Measurements from ENCODE around the gene SOX10.

The SOX10 gene

GRCh38 chr22:37926771-37927636 lies 57.4 kb downstream of the SOX10 start:
- no peak overlapping the region for H3K27ac ChIP-seq (ENCODE audit: low read depth, low read length)
- H3K4ac ChIP-seq (ENCODE audit: low read depth, low read length): peak overlapping the region; percentile 22
- no peak overlapping the region for H2BK12ac ChIP-seq (ENCODE audit: low read length)
- H3K4me2 ChIP-seq (ENCODE audit: low read length): no peak overlapping the region
- WGBS (ENCODE audit: extremely low coverage, insufficient coverage, insufficient read length): no CpG with 5 or more reads among the region's 32 CpGs
- no peaks in the 10 kb centered on the region for H3K4me1 ChIP-seq (ENCODE audit: control insufficient read depth in 1 of 2, insufficient read depth in 2 of 2, low read length in 2 of 2)
- H3K36me3 ChIP-seq (ENCODE audit: control insufficient read depth in 1 of 2, insufficient read depth in 2 of 2, low read length in 2 of 2): peaks cover 91% of the 10 kb centered on the region in 2 experiments
- H3K79me1 ChIP-seq (ENCODE audit: low read length): no peaks in the 10 kb centered on the region
- H3K23ac ChIP-seq (ENCODE audit: low read length): no peak overlapping the region
- no peak for DNase-seq
- no peak overlapping the region for H4K8ac ChIP-seq (ENCODE audit: low read depth, low read length)
- no peak overlapping the region for H3K18ac ChIP-seq (ENCODE audit: low read length)
- H3K4me3 ChIP-seq (ENCODE audit: low read depth, low read length): no peak overlapping the region
- no peak overlapping the region for H2AK5ac ChIP-seq (ENCODE audit: low read length)
- H2BK5ac ChIP-seq (ENCODE audit: low read depth, low read length, poor library complexity): no peak overlapping the region
- no peak overlapping the region for H3K9ac ChIP-seq (ENCODE audit: low read length)
- H3K27me3 ChIP-seq (ENCODE audit: insufficient read depth, low read length): no peaks in the 10 kb centered on the region
- no peak overlapping the region for H2BK120ac ChIP-seq (ENCODE audit: insufficient read depth, low read length, poor library complexity)
- H3K79me2 ChIP-seq (ENCODE audit: control insufficient read depth, insufficient read depth, low read length, poor library complexity): no peaks in the 10 kb centered on the region
- no peak overlapping the region for H4K91ac ChIP-seq (ENCODE audit: low read depth, low read length)
- no peak overlapping the region for H3K14ac ChIP-seq (ENCODE audit: low read length)
- no peaks in the 10 kb centered on the region for H3K9me3 ChIP-seq (ENCODE audit: insufficient read depth, low read depth, low read length)
- H2AFZ ChIP-seq (ENCODE audit: insufficient read depth, low read length, poor library complexity): no peak overlapping the region
- no peak overlapping the region for H4K12ac ChIP-seq (ENCODE audit: low read depth, low read length)

GRCh38 chr22:37926358-37926757 lies 58.0 kb downstream of the SOX10 start:
- no peak overlapping the region for H2AFZ ChIP-seq (ENCODE audit: insufficient read depth, low read length, poor library complexity)
- no peak overlapping the region for H3K18ac ChIP-seq (ENCODE audit: low read length)
- no peak overlapping the region for H2AK5ac ChIP-seq (ENCODE audit: low read length)
- H4K91ac ChIP-seq (ENCODE audit: low read depth, low read length): no peak overlapping the region
- no peak overlapping the region for H2BK12ac ChIP-seq (ENCODE audit: low read length)
- no peak overlapping the region for H3K23ac ChIP-seq (ENCODE audit: low read length)
- no peak overlapping the region for H4K8ac ChIP-seq (ENCODE audit: low read depth, low read length)
- no peak overlapping the region for H3K9ac ChIP-seq (ENCODE audit: low read length)
- no peaks in the 10 kb centered on the region for H3K9me3 ChIP-seq (ENCODE audit: insufficient read depth, low read depth, low read length)
- no peak overlapping the region for H3K27ac ChIP-seq (ENCODE audit: low read depth, low read length)
- H3K4me3 ChIP-seq (ENCODE audit: low read depth, low read length): no peak overlapping the region
- no peaks in the 10 kb centered on the region for H3K4me1 ChIP-seq (ENCODE audit: control insufficient read depth in 1 of 2, insufficient read depth in 2 of 2, low read length in 2 of 2)
- H3K27me3 ChIP-seq (ENCODE audit: insufficient read depth, low read length): no peaks in the 10 kb centered on the region
- peaks cover 90 to 91% of the 10 kb centered on the region in 2 experiments for H3K36me3 ChIP-seq (ENCODE audit: control insufficient read depth in 1 of 2, insufficient read depth in 2 of 2, low read length in 2 of 2)
- no peaks in the 10 kb centered on the region for H3K79me2 ChIP-seq (ENCODE audit: control insufficient read depth, insufficient read depth, low read length, poor library complexity)
- DNase-seq: no peak
- no peak overlapping the region for H3K14ac ChIP-seq (ENCODE audit: low read length)
- no peak overlapping the region for H4K12ac ChIP-seq (ENCODE audit: low read depth, low read length)
- no peak overlapping the region for H3K4ac ChIP-seq (ENCODE audit: low read depth, low read length)
- no peak overlapping the region for H2BK5ac ChIP-seq (ENCODE audit: low read depth, low read length, poor library complexity)
- no CpG with 5 or more reads among the region's 7 CpGs for WGBS (ENCODE audit: extremely low coverage, insufficient coverage, insufficient read length)
- no peak overlapping the region for H3K4me2 ChIP-seq (ENCODE audit: low read length)
- no peaks in the 10 kb centered on the region for H3K79me1 ChIP-seq (ENCODE audit: low read length)
- H2BK120ac ChIP-seq (ENCODE audit: insufficient read depth, low read length, poor library complexity): no peak overlapping the region

- H3K18ac ChIP-seq (ENCODE audit: low read length): no peak overlapping the region
- no peak overlapping the region for H2AFZ ChIP-seq (ENCODE audit: insufficient read depth, low read length, poor library complexity)
- no peak overlapping the region for H2BK12ac ChIP-seq (ENCODE audit: low read length)
- peak overlapping the region; percentile 2 for H3K4ac ChIP-seq (ENCODE audit: low read depth, low read length)
- H3K23ac ChIP-seq (ENCODE audit: low read length): no peak overlapping the region
- no peak overlapping the region for H4K12ac ChIP-seq (ENCODE audit: low read depth, low read length)
- no peaks in the 10 kb centered on the region for H3K27me3 ChIP-seq (ENCODE audit: insufficient read depth, low read length)
- H3K4me3 ChIP-seq (ENCODE audit: low read depth, low read length): no peak overlapping the region
- DNase-seq: no peak
- H2BK5ac ChIP-seq (ENCODE audit: low read depth, low read length, poor library complexity): no peak overlapping the region
- H3K14ac ChIP-seq (ENCODE audit: low read length): no peak overlapping the region
- H4K91ac ChIP-seq (ENCODE audit: low read depth, low read length): no peak overlapping the region
- H4K8ac ChIP-seq (ENCODE audit: low read depth, low read length): no peak overlapping the region
- no peak overlapping the region for H3K9ac ChIP-seq (ENCODE audit: low read length)
- no CpG with 5 or more reads among the region's 15 CpGs for WGBS (ENCODE audit: extremely low coverage, insufficient coverage, insufficient read length)
- H3K27ac ChIP-seq (ENCODE audit: low read depth, low read length): no peak overlapping the region
- H2AK5ac ChIP-seq (ENCODE audit: low read length): no peak overlapping the region
- no peaks in the 10 kb centered on the region for H3K9me3 ChIP-seq (ENCODE audit: insufficient read depth, low read depth, low read length)
- no peaks in the 10 kb centered on the region for H3K79me1 ChIP-seq (ENCODE audit: low read length)
- no peak overlapping the region for H3K4me2 ChIP-seq (ENCODE audit: low read length)
- H3K79me2 ChIP-seq (ENCODE audit: control insufficient read depth, insufficient read depth, low read length, poor library complexity): no peaks in the 10 kb centered on the region
- H3K4me1 ChIP-seq (ENCODE audit: control insufficient read depth in 1 of 2, insufficient read depth in 2 of 2, low read length in 2 of 2): no peaks in the 10 kb centered on the region
- H2BK120ac ChIP-seq (ENCODE audit: insufficient read depth, low read length, poor library complexity): no peak overlapping the region
- peaks cover 88 to 91% of the 10 kb centered on the region in 2 experiments for H3K36me3 ChIP-seq (ENCODE audit: control insufficient read depth in 1 of 2, insufficient read depth in 2 of 2, low read length in 2 of 2)
Measured at GRCh38 chr22:37925767-37926166, 58.6 kb downstream of the SOX10 start.

- H4K91ac ChIP-seq (ENCODE audit: low read depth, low read length): no peak overlapping the region
- no peak overlapping the region for H2BK12ac ChIP-seq (ENCODE audit: low read length)
- no CpG with 5 or more reads among the region's 3 CpGs for WGBS (ENCODE audit: extremely low coverage, insufficient coverage, insufficient read length)
- peaks cover 87 to 88% of the 10 kb centered on the region in 2 experiments for H3K36me3 ChIP-seq (ENCODE audit: control insufficient read depth in 1 of 2, insufficient read depth in 2 of 2, low read length in 2 of 2)
- H3K18ac ChIP-seq (ENCODE audit: low read length): no peak overlapping the region
- no peak for DNase-seq
- no peak overlapping the region for H3K14ac ChIP-seq (ENCODE audit: low read length)
- H4K8ac ChIP-seq (ENCODE audit: low read depth, low read length): no peak overlapping the region
- H3K4me1 ChIP-seq (ENCODE audit: control insufficient read depth in 1 of 2, insufficient read depth in 2 of 2, low read length in 2 of 2): no peaks in the 10 kb centered on the region
- no peaks in the 10 kb centered on the region for H3K79me2 ChIP-seq (ENCODE audit: control insufficient read depth, insufficient read depth, low read length, poor library complexity)
- no peak overlapping the region for H2AFZ ChIP-seq (ENCODE audit: insufficient read depth, low read length, poor library complexity)
- no peak overlapping the region for H2BK5ac ChIP-seq (ENCODE audit: low read depth, low read length, poor library complexity)
- no peak overlapping the region for H2AK5ac ChIP-seq (ENCODE audit: low read length)
- H3K9ac ChIP-seq (ENCODE audit: low read length): no peak overlapping the region
- H2BK120ac ChIP-seq (ENCODE audit: insufficient read depth, low read length, poor library complexity): no peak overlapping the region
- no peak overlapping the region for H3K4me3 ChIP-seq (ENCODE audit: low read depth, low read length)
- no peak overlapping the region for H3K23ac ChIP-seq (ENCODE audit: low read length)
- no peak overlapping the region for H3K4ac ChIP-seq (ENCODE audit: low read depth, low read length)
- H3K9me3 ChIP-seq (ENCODE audit: insufficient read depth, low read depth, low read length): no peaks in the 10 kb centered on the region
- H3K27me3 ChIP-seq (ENCODE audit: insufficient read depth, low read length): no peaks in the 10 kb centered on the region
- H4K12ac ChIP-seq (ENCODE audit: low read depth, low read length): no peak overlapping the region
- H3K79me1 ChIP-seq (ENCODE audit: low read length): no peaks in the 10 kb centered on the region
- H3K4me2 ChIP-seq (ENCODE audit: low read length): no peak overlapping the region
- H3K27ac ChIP-seq (ENCODE audit: low read depth, low read length): no peak overlapping the region
Measured at GRCh38 chr22:37925330-37925729, 59.0 kb downstream of the SOX10 start.

All from trophoblast cell (in vitro differentiated cells and primary cell).